Loucy (cell line): ENCODE measurements around the gene GPR61.

Experiments
- H2AFZ ChIP-seq: fragments of 200-600 bp; sonication (generic); 2 replicates; pipeline ENCODE4 v1.6.0; 2016; ENCODE audit warnings: antibody characterized with exemption, mild to moderate bottlenecking, low read length, moderate library complexity
- H3F3A ChIP-seq: fragments of 200-600 bp; 2 replicates; pipeline ENCODE4 v1.6.0; 2016; ENCODE audit warnings: antibody characterized with exemption, low read depth, mild to moderate bottlenecking
- H3K27me3 ChIP-seq: fragments of 200-600 bp; sonication (generic); 2 replicates; pipeline ENCODE4 v1.6.1; 2014; ENCODE audit warnings: low read length, mild to moderate bottlenecking; ENCODE audit not compliant: insufficient read depth, poor library complexity, severe bottlenecking
- H3K36me3 ChIP-seq: fragments of 200-600 bp; sonication (generic); 2 replicates; pipeline ENCODE4 v1.6.1; 2016; ENCODE audit warnings: low read length; ENCODE audit not compliant: insufficient read depth
- H3K4me1 ChIP-seq: fragments of 200-600 bp; sonication (generic); 2 replicates; pipeline ENCODE4 v1.5.1; 2014; ENCODE audit warnings: low read length, mild to moderate bottlenecking; ENCODE audit not compliant: insufficient read depth, poor library complexity, severe bottlenecking
- H3K4me2 ChIP-seq: fragments of 200-600 bp; sonication (generic); 2 replicates; pipeline ENCODE4 v1.6.0; 2014; ENCODE audit warnings: antibody characterized with exemption, low read length, low read depth, mild to moderate bottlenecking; ENCODE audit not compliant: poor library complexity, severe bottlenecking
- H3K4me3 ChIP-seq: fragments of 200-600 bp; sonication (generic); 2 replicates; pipeline ENCODE4 v1.5.1; 2014; ENCODE audit warnings: low read length, mild to moderate bottlenecking, mixed read lengths; ENCODE audit not compliant: poor library complexity, severe bottlenecking
- H3K79me2 ChIP-seq: fragments of 200-600 bp; sonication (generic); 2 replicates; pipeline ENCODE4 v1.6.1; 2014; ENCODE audit warnings: low read length; ENCODE audit not compliant: insufficient read depth
- H3K9ac ChIP-seq: fragments of 200-600 bp; sonication (generic); 2 replicates; pipeline ENCODE4 v1.6.0; 2014; ENCODE audit warnings: mild to moderate bottlenecking, low read depth, low read length, moderate library complexity; ENCODE audit not compliant: poor library complexity, severe bottlenecking
- H3K9me2 ChIP-seq: fragments of 200-600 bp; sonication (generic); replicated peaks from 2 replicates; pipeline ENCODE4 v1.6.1; 2016; ENCODE audit warnings: low read depth, low read length, mixed read lengths
- H3K9me3 ChIP-seq: fragments of 200-600 bp; sonication (generic); 2 replicates; pipeline ENCODE4 v1.6.1; 2014; ENCODE audit warnings: mild to moderate bottlenecking, antibody characterized with exemption, low read length, low read depth; ENCODE audit not compliant: insufficient read depth
- H4K20me1 ChIP-seq: fragments of 200-600 bp; sonication (generic); 2 replicates; pipeline ENCODE4 v1.6.0; 2014; ENCODE audit warnings: antibody characterized with exemption, low read length, mild to moderate bottlenecking; ENCODE audit not compliant: insufficient read depth, poor library complexity, severe bottlenecking
- EZH2phosphoT487 ChIP-seq: fragments of 200-600 bp; IDR thresholded peaks from 2 replicates; pipeline ENCODE4 v1.6.1; 2018; ENCODE audit warnings: antibody characterized with exemption, mild to moderate bottlenecking, moderate library complexity, borderline replicate concordance
- TF ChIP-seq, protein P1 (sequence below): fragments of 200-600 bp; sonication (generic); conservative IDR thresholded peaks from 2 replicates; pipeline ENCODE4 v1.5.1; 2014; ENCODE audit warnings: mild to moderate bottlenecking, antibody characterized with exemption, low read length

Gene GPR61

DNA sequence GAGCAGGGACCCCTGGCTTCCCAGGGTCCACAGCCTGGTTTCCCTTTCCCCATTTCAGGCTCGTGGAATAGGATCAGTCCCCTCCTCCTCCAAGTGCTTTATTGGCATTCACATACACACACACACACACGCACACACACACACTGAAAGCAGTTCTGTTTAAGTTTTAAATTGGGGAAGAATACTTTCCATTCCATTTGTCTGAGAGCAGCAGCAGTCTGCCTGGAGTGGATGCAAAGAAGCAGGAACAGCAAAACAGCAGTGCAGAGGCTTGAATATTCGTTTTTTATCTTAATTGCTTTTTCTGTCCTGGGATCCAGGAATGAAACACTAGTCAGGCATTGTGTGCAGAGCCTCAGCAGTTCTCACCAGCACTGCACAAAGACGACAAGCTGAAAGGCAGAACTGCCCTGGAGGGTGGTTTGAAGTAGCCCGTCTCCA lies 38.7 kb upstream of the GPR61 start:
- no peak for TF ChIP-seq EZH2phosphoT487
- TF ChIP-seq, protein P1, sequence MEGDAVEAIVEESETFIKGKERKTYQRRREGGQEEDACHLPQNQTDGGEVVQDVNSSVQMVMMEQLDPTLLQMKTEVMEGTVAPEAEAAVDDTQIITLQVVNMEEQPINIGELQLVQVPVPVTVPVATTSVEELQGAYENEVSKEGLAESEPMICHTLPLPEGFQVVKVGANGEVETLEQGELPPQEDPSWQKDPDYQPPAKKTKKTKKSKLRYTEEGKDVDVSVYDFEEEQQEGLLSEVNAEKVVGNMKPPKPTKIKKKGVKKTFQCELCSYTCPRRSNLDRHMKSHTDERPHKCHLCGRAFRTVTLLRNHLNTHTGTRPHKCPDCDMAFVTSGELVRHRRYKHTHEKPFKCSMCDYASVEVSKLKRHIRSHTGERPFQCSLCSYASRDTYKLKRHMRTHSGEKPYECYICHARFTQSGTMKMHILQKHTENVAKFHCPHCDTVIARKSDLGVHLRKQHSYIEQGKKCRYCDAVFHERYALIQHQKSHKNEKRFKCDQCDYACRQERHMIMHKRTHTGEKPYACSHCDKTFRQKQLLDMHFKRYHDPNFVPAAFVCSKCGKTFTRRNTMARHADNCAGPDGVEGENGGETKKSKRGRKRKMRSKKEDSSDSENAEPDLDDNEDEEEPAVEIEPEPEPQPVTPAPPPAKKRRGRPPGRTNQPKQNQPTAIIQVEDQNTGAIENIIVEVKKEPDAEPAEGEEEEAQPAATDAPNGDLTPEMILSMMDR, result no peak
- Histone ChIP-seq H3K36me3 (peaks cover 5% of the 10 kb centered on the region; the same call in 1 of the 2 replicates), H3K9me2 (no peaks in the 10 kb centered on the region), H3K9ac (peak overlapping the region; percentile 30), H3K9me3 (no peaks in the 10 kb centered on the region), H3K79me2 (peaks cover 16% of the 10 kb centered on the region; the same call in 1 of the 2 replicates), H4K20me1 (no peaks in the 10 kb centered on the region), H3K4me3 (no peak overlapping the region), H2AFZ (no peak overlapping the region), H3K4me2 (peak overlapping the region; percentile 58), H3F3A (no peaks in the 10 kb centered on the region), H3K27me3 (no peaks in the 10 kb centered on the region), H3K4me1 (peaks cover 36% of the 10 kb centered on the region)

- Histone ChIP-seq H3K9me3 (no peaks in the 10 kb centered on the region), H4K20me1 (no peaks in the 10 kb centered on the region), H3K9ac (peak overlapping the region; percentile 30), H3K4me1 (peaks cover 36% of the 10 kb centered on the region), H3K4me2 (peak overlapping the region; percentile 58), H3K4me3 (peak overlapping the region; percentile 21), H2AFZ (no peak overlapping the region), H3K36me3 (no peaks in the 10 kb centered on the region; the same call in 1 of the 2 replicates), H3F3A (no peaks in the 10 kb centered on the region), H3K27me3 (no peaks in the 10 kb centered on the region), H3K79me2 (peaks cover 9% of the 10 kb centered on the region; the same call in 1 of the 2 replicates), H3K9me2 (no peaks in the 10 kb centered on the region)
- TF ChIP-seq, protein P1, result no peak
- no peak for TF ChIP-seq EZH2phosphoT487
These were observed 37.9 kb upstream of the GPR61 start for GRCh38 chr1:109501644-109502363.

DNA sequence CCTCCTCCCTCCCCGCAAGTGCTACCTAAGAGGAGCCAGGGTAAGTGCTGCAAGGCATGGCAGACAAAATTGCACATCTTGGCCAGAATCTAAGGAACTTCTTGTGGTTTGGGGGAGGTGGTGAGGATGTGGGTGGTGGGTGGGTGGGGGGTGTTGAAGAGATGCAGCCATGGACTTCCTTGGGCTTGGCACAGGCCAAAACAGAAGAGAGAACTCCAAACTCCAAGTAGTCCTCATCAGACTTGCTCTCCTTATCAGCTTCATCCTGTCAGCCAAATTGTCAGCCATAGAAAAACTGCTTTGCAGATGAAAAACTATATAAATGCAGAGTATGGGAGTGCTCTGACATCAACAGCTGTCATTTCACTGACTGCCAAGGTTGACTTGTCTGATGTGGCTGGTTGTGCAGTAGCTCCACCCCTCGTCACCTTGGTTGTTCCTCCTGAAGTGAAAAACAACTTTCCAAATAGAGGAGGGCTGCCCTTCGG lies 37.3 kb upstream of the GPR61 start:
- no peaks in the 10 kb centered on the region for H3K27me3 ChIP-seq
- H2AFZ ChIP-seq, result no peak overlapping the region
- H3K4me1 ChIP-seq, result peaks cover 34% of the 10 kb centered on the region
- peaks cover 4% of the 10 kb centered on the region; the same call in 1 of the 2 replicates for H3K79me2 ChIP-seq
- H3K36me3 ChIP-seq, result no peaks in the 10 kb centered on the region; the same call in 1 of the 2 replicates
- H3F3A ChIP-seq, result no peaks in the 10 kb centered on the region
- H3K4me3 ChIP-seq, result peak overlapping the region; percentile 21
- H4K20me1 ChIP-seq, result no peaks in the 10 kb centered on the region
- no peaks in the 10 kb centered on the region for H3K9me2 ChIP-seq
- H3K9me3 ChIP-seq, result no peaks in the 10 kb centered on the region
- TF ChIP-seq, protein P1, result no peak
- H3K9ac ChIP-seq, result peak overlapping the region; percentile 30
- H3K4me2 ChIP-seq, result peak overlapping the region; percentile 58
